Measurements from ENCODE around the gene IFITM10. TPM values are rescaled to one million over a fixed set of nuclear protein-coding genes. Genes with fewer than 3 reads are reported as not detected.
A peak's percentile ranks its signal among the peaks of the same experiment; 100 is the strongest.

IFITM10 gene
- 0.21 and 0.23 TPM in 2 replicates for total RNA-seq (2011; cell fraction: chromatin; rRNA removed; ENCODE audit: low replicate concordance)
- total RNA-seq (2011; cell fraction: nucleolus; rRNA removed) = 0.26 and 0.33 TPM in 2 replicates
- total RNA-seq (2011; cell fraction: nucleoplasm; rRNA removed) = 0.37 TPM in 1 of 2 replicates, not detected in the other
- total RNA-seq (2014; rRNA removed) = 0.09 TPM in 1 of 2 replicates, not detected in the other
- total RNA-seq (2014; rRNA removed; fragmentation: Illumina TruSeq; extraction: Trizol) = not detected in 2 replicates
- not detected in 2 replicates for total RNA-seq (2015; rRNA removed; fragmentation: Illumina TruSeq; extraction: Trizol)
- 0.13 TPM in 1 of 2 replicates, not detected in the other for total RNA-seq (2021)
- not detected in 2 replicates for polyA plus RNA-seq (2011; rRNA removed)
- not detected in 2 replicates for polyA plus RNA-seq (2011; cell fraction: cytosol; rRNA removed)
- polyA plus RNA-seq (2011; cell fraction: nucleus; rRNA removed) = 0.16 TPM in 1 of 2 replicates, not detected in the other
- 0.09 and 0.15 TPM in 2 replicates for polyA plus RNA-seq (2012)
- polyA plus RNA-seq (2014; fragmentation: Illumina TruSeq; extraction: Trizol) = not detected in 2 replicates
- not detected for polyA plus RNA-seq (2014; fragmentation: Nextera tagmentation; extraction: Ambion mirVana)
- 0.08 TPM in 1 of 2 replicates, not detected in the other for polyA plus RNA-seq (2014; rRNA removed)
- not detected in 2 replicates for polyA minus RNA-seq (2011; rRNA and poly(A)+ RNA removed)
- not detected in 2 replicates for polyA minus RNA-seq (2011; cell fraction: cytosol; rRNA and poly(A)+ RNA removed)
- polyA minus RNA-seq (2011; cell fraction: nucleus; rRNA and poly(A)+ RNA removed) = not detected in 2 replicates
- percentile 27 among the genes with signal in this experiment for Bru-seq, nascent RNA
- BruChase-seq, experiment 1, labeled RNA remaining after a 2-hour chase = percentile 17 among the genes with signal in this experiment
- BruChase-seq, experiment 2, labeled RNA remaining after a 6-hour chase = percentile 13 among the genes with signal in this experiment
- long read RNA-seq, experiment 1 = 0 reads
- long read RNA-seq, experiment 2 = 0 reads
- long read RNA-seq, experiment 3 = 0 reads

DNA sequence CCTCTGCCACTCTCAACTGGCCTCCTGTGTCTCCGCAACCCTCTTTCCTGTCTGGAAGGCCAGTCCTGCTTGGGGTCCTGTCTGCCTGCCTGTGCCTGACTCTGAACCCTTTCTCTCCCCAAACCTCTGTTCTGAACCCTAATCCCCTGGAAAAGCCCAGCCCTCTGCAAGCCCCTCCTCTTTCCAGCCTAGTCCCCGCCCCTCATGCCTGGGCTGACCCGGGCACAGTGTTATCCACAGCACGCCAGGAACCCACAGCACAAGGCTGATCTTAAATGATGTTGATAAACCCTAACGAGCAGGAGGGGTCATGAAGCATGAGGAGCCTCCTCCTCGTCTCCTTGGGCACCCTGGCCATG lies at the start of gene IFITM10:
IFITM10 (minus strand) TSS at position 115 of the 359 bp plus-strand sequence. CDS start 153 bp downstream, outside the sequence.
- Histone ChIP-seq H3K9me3 (replicated peaks; ENCODE audit: control insufficient read depth, insufficient read depth, low read depth, low read length) (peaks cover 7% of the 10 kb centered on the region), H3K27me3 (ENCODE audit: control insufficient read depth in 2 of 2, insufficient read depth in 2 of 2, low read length in 2 of 2) (no peaks in the 10 kb centered on the region), H3K9ac (ENCODE audit: insufficient read depth in 1 of 2, low read depth in 2 of 2, low read length in 2 of 2) (peak within 1 kb of the TSS in 1 of 2 experiments; percentile 61; a peak in 2 of 4 replicates), H3K9me1 (ENCODE audit: control insufficient read depth, insufficient read depth, low read length) (no peaks in the 10 kb centered on the region), H3K4me3 (no peak within 1 kb of the TSS), H3K4me2 (ENCODE audit: insufficient read depth, low read length) (no peak within 1 kb of the TSS), H3K4me1 (replicated peaks in 1 of 2; ENCODE audit: control insufficient read depth in 2 of 2, insufficient read depth in 2 of 2, low read length in 2 of 2) (peaks cover 0 to 30% of the 10 kb centered on the region in 2 experiments; a peak in 2 of 5 replicates), H3K79me2 (ENCODE audit: control insufficient read depth, insufficient read depth, low read length) (no peaks in the 10 kb centered on the region), H2AFZ (ENCODE audit: low read depth, low read length) (no peak within 1 kb of the TSS), H3K36me3 (ENCODE audit: control insufficient read depth, insufficient read depth, low read length) (peaks cover 3% of the 10 kb centered on the region; the same call in 1 of the 3 replicates), H4K20me1 (replicated peaks; ENCODE audit: control insufficient read depth, insufficient read depth, low read length) (no peaks in the 10 kb centered on the region; the same call in 1 of the 2 replicates), H3K27ac (ENCODE audit: extremely low read depth, low read depth, low read length) (no peak within 1 kb of the TSS)
- ATAC-seq (peak; percentile 53), FAIRE-seq (no peak), DNase-seq (ENCODE audit: extremely low read depth in 1 of 4, low spot score in 3 of 4) (peak in 2 of 4 experiments; percentile 27 to 44)
- TF ChIP-seq, protein P1, sequence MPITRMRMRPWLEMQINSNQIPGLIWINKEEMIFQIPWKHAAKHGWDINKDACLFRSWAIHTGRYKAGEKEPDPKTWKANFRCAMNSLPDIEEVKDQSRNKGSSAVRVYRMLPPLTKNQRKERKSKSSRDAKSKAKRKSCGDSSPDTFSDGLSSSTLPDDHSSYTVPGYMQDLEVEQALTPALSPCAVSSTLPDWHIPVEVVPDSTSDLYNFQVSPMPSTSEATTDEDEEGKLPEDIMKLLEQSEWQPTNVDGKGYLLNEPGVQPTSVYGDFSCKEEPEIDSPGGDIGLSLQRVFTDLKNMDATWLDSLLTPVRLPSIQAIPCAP (CRISPR knock-in tag; IDR thresholded peaks at IDR 0.05; ENCODE audit: borderline replicate concordance) = no peak
- 0 out of 2 replicates have a peak, but pooled peaks have one; percentile 16 for TF ChIP-seq POLR2A (conservative IDR thresholded peaks at IDR 0.05)
- TF ChIP-seq MAFG (tag; conservative IDR thresholded peaks at IDR 0.05) = no peak
- TF ChIP-seq PCBP1 (IDR thresholded peaks at IDR 0.05; ENCODE audit: low read depth, low read length, poor library complexity, severe bottlenecking) = no peak
- POLR2A ChIA-PET = interaction anchor here (0.9 kb wide), 1 partner anchor 19 kb away, joined by 3 read pairs; no protein-coding TSS in a partner anchor
- in situ Hi-C loops (cut with MboI) = no loop called here
- BruUV-seq (replicated peaks) = no TSS peak
- intact Hi-C loops (cut with micrococcal nuclease) = no loop called here
- CTCF ChIA-PET (ENCODE audit: low intra/inter-chr PET ratio) = no interaction called here
- WGBS (ENCODE audit: insufficient coverage, low coverage, missing lambda C conversion rate) = 27% methylated on average over 6 of the region's 6 CpGs

Measured in K562 (cell line).